Activated CD8-positive, alpha-beta memory T cell treated with anti-CD3 and anti-CD28 coated beads for 48 hours (primary cell): Measurements from ENCODE around the gene ASAP2.

Experiments
- DNase-seq, 3 experiments: peaks; one replicate each; pipeline ENCODE4 v3.0.0-alpha.2; 2020; ENCODE audit warnings: low read depth in 2 of 3, low spot score in 2 of 3

Gene ASAP2

DNA sequence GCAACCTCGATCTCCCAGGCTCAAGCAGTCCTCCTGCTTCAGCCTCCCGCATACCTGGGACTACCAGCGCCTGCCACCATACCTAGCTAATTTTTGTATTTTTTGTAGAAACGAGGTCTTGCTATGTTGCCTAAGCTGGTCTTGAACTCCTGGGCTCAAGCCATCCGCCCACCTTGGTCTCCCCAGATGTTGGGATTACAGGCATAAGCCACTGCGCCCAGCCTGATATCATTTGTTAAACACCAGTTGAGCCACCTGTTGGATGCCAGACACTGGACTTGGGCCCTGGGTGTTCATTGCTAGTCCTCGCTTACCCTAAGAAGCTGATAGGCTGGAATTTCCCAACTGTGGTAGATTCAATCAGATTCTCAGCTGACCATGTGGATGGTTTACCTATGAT is 136.9 kb downstream of the ASAP2 start:
- DNase-seq = no peak

DNA sequence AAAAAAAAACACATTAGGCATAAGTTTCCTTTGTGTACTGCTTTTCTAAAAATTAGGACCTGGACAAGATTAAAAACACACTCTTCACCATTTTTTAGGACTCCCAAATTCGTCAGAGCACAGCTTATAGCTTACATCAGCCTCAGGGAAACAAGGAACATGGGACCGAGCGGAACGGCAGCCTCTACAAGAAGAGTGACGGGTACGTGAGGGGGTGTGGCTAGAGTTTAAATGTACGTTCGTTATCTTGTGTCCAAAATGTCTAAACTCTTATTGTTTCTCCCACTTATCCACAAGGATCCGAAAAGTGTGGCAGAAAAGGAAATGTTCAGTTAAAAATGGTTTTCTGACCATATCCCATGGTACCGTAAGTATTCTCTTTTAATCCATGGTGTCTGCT is 137.8 kb downstream of the ASAP2 start:
- DNase-seq = no peak

DNA sequence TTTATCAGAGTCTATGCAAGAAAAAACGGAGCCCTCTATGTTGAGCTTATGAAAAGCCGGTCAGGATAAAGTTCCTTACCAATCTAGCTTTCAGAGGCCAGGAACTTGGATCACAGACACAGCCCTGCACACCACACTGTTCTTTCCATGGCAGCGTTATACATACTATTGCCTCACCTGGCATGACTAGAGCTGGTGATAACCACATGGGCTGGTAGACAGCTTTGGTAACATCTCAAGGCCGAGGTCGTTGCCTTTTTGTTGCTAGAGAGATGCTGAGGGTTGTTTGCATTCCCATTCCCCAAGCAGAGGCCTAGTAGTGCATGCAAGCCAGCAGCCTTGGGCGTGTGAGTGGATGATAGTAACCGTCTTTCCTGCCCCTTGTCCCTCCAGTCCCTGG is 138.7 kb downstream of the ASAP2 start:
- no peak for DNase-seq

DNA sequence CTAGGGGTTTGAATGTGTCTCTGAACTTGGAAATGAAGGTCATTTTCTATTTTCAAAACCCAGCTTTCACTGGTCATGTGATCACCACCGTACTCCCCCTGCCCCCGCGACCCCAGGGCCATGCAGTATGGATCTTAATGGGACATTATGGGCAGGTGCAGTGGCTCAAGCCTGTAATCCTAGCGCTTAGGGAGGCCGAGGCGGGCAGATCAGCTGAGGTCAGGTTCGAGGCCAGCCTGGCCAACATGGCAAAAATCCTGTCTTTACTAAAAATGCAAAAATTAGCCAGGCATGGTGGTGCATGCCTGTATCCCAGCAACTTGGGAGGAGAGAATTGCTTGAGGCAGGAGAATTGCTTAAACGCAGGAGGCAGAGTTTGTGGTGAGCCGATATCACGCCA is 139.4 kb downstream of the ASAP2 start:
- no peak for DNase-seq

DNA sequence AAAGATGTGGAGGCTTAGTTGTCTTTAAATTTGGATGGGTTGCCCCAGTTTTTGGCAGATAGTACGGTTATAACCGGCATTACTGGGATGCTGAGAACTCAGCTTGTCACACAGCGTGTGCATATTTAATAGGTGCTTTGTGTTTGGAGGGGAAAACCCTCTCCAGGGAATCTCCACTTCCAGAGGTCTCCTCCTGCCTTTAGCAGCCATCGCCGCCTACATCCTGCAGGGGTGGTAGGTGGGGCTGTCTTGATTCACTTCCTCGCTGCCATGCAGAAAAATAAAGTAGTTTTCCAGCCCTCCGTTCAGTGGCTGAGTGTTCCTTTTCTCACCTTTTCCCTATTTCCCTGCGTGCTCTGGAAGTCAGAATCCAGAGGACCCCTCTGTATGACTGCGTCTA is 140.3 kb downstream of the ASAP2 start:
- no peak for DNase-seq

DNA sequence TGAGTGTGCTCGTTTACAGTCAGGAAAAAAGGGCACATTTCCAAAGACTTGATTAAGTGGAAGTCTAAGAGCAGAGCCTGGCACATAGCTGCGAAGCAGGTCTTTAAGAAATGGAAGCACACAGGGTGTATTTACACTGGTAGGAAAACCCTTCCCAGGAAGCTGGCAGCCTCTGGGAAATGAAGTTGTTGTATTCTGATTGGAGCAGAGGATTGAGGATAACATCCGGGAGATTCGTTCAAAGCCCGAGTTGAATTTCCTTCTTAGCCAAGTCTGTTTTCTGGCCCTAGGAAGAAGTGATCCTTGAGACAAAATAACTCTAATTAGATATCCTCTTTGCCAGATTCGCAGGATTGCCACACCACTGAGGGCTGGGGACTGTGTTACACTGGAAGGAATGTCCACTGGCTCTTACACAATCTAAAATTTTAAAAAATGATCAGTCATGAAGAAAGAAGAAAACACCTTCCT is 140.8 kb downstream of the ASAP2 start:
- DNase-seq = no peak

DNA sequence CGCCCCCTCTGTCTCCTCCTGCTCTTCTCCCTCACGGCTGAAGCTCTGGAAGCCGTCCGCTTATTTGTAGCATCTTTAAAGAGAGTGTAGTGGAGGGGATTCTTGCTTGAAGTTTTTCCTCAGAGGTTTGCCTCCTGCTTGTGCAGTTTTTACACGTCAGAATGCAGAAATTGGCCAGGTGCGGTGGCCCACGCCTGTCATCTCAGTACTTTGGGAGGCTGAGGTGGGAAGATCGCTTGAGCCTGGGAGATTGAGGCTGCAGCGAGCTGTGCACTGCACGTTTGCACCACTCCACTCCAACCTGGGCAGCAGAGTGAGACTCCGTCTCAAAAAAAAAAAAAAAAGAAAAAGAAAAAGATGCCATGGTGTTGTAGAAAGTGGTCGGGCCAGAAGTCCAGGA is 147.7 kb downstream of the ASAP2 start:
- DNase-seq = no peak

DNA sequence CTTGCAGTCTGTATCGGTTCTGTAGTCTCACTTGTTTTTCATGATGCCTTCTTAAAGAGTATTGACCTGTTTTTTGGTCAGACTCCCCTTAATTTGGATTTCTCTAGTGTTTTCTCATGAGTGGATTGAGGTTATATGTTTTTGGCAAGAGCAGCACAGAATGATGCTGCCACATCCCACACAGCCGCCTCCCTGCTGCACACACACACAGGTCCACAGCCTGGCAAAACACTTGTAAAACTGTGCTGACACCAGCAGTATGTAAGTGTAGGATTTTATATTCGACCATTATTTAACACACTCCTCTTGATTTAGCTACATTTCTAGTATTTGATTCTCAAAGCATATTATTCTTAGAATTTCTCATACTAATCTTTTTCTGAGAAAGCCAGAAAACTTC is 148.7 kb downstream of the ASAP2 start:
- DNase-seq = no peak

DNA sequence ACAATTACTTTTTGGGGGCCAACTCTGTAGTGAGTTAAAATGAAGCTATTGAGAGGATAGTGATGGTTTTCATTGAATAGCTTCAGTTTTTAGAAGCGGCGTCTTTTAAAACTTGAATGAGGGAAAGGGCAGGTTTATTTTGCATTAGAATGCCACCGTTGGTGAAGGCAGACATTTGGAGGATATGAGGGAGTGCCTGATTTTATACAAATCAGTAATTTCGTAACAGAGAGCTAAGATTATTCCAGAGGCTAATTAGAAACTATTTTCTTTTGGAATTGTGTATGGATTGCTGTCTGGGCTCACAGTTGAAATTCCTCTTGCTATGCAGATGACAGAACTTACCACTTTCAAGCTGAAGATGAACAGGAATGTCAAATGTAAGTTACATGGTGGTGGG is 149.1 kb downstream of the ASAP2 start:
- no peak for DNase-seq

DNA sequence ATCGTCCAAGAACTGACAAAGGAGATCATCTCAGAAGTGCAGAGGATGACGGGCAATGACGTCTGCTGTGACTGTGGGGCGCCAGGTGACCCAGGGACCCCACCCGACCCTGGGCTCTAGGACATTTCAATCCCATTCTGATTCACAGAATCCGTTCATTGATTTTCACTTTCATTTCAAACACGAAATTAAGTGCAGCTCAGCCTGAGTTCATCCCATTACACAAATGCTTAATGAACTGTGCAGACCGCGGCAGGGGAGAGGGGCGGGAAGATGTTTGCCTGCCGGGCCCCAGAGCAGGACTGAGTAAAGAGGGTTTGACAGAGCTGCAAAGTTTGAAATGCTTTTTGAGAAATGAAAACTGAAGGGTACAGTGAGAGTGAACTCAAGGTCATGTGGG is 149.6 kb downstream of the ASAP2 start:
- no peak for DNase-seq

DNA sequence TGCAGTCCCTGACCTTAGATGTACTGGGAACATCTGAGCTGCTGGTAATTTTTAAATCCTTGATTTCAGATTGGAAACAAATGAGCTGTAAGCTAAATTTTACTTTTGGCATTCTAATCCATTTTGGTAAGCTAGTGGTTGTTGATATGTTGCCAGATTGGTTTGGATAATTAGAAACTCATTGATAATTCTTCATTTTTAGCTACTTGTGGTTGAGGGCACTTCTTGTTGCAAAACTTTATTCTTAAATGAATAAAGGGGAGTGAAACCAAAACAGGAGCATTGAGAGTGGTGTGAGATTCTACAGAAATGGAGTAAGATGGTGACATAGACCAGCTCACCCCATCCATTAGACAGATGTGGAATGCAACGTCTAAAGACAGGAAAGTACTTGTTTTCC is 152.2 kb downstream of the ASAP2 start:
- no peak for DNase-seq

DNA sequence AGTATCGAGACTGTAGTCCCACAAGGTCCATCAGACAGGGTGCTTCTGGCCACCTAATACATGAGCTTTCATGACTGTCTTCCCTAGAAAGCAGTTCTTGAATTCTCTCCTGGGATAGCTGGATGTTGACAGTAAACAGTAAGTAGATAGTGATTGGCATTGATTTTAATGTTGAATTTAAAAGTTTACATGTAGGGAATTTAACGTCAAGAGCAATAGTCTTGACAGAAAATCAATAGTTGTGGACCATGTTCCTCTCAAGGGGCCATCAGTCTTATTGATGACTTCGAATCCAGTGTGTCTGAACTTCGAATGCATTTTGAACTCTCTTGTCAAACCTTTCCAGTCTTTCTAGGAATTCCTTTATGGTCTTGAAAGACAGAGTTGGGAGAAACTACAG is 152.9 kb downstream of the ASAP2 start:
- no peak for DNase-seq

DNA sequence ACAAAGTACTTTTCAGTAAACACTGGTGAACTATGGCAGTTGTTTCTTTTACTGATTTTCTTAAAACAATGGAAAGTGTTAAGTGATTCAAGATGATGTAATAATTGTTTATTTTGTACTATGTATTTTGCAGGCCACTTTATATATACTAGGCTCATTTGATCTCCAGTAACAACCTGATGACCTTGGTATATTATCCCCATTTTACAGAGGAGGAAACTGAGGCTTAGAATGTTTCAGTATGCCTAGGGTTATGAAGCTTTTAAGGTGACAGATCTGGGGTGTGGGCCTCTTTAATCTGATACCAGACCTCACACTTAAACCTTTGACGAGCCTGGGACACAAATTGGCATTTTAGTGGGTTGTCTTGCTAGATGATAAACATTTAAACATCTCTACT is 153.5 kb downstream of the ASAP2 start:
- no peak for DNase-seq

DNA sequence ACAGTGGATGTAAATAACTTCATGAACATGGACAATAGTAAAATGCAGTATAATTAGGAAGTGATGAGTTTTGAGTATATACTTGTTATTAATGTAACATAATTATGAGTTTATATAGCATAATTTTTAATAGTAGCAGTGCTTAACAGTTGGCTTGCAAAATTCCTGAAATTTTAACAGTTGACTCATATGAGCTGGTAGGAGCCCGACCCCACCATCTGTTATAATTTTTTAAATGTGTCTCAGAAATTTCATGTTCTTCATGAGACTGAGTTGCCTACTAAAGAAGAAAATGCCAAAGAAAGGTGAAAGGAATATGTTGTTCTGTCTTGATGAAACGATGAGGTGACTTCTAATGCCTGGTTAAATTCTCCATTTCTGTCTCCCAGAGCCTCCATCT is 154.1 kb downstream of the ASAP2 start:
- no peak for DNase-seq

DNA sequence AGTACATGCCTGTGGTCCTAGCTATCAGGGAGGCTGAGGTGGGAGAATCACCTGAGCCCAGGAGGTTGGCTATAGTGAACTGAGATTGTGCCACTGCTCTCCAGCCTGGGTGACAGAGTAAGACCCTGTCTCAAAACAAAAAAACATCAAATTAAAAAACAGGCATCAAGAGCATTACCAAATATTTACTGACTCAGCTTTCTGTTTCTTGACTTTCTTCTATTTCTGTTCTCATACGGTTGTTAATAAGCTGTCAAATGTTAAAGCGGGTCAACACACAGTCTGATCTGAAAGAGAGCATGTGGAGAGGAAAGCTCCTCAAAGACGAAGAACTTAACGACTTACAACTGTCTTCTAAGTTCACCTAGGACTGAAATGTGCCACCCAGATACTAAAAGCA is 157.8 kb downstream of the ASAP2 start:
- no peak for DNase-seq

DNA sequence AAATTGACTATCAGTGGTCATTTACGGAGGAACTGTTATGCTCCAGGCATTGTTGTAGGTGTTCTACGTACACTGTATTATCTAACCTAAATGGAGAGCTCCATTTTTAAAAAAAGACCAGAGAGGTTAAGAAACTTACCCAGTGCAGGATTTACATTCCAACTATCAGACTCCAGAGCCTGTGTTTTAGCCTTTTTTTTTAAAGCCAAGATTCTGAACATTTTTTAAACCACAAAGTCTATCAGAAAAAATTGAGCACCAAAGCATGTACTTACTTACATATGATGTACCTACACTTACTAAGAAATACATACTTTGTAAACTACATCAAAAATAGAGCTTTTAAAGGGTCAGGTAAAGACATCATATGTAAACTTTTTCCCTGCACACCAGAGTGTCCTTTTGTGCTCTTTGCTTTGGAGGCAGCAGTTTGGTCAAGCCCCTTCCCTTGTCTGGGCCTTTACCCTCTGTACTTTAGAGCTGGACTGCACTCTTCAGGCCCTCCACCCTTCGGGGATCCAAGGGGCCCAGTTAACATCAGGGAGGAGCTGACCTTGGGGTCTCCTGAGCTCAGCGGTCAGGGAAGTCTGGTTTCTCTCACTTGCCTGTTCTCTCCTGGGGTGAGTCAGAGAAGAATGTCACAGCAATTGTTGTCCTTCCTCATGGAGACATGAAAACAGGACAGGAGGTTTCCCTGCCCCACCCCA is 158.3 kb downstream of the ASAP2 start:
- no peak for DNase-seq

DNA sequence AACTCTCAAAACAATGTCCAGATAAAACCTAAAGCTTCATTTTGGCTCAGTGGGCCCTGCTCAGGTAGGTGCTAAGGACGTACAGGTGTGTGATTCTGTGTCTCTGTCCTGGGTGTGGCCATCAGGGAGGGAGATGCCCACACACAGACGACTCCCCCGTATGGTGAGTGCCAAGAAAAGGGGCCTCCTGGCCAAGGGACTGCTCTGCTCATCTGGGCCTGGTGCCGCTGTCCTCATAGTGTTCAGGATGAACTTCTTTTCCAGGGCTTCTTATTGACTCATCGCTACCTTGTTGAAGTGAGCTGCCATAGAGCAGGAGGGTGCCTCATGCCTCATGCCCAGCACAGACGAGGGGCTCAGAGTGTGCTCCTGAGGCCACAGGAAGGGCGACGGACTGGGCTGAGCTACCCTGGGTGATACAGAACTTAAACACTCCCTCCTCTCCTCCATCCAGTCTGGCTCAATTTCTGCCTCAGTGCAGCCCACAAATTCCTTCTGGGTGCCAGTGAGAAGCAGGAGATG is 158.9 kb downstream of the ASAP2 start:
- no peak for DNase-seq

DNA sequence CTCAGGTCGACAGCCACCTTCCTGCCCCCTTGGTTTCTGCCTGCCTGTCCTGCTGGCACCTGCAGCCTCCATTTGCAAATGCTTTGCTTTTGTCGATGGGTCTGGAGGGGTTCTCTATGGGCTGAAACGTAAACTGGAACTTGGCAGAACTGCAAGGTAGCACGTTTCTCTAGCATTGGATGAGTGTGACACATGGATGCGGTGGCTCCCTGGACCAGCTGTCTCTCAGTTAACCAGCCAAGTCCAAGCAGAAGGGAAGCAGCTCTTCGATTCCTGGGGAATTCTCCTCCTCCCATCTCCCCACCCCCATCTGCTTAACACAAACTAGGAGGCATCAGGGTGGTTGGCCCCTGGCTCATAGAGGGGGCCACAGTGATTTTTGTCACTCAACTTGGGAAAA is 159.4 kb downstream of the ASAP2 start:
- no peak for DNase-seq

DNA sequence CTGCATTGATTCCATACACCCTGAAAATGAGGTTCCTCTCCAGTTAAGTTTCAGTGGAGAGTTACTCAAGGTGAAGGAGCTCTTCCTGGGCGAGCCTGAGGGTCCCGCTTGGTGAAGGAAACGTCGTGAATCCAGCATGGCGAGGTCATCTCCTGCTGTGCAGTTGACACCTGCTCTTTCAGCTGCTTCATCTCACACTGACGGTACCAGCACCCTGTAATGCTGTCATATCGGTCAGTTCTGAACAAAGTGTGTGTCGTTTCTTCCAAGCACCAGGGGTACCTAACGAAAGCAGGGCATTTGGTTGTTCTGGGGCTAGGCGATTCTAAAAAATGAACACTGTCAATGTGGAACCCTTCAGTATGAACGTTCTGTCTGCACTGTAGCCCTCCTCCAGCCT is 164.1 kb downstream of the ASAP2 start:
- DNase-seq = no peak

DNA sequence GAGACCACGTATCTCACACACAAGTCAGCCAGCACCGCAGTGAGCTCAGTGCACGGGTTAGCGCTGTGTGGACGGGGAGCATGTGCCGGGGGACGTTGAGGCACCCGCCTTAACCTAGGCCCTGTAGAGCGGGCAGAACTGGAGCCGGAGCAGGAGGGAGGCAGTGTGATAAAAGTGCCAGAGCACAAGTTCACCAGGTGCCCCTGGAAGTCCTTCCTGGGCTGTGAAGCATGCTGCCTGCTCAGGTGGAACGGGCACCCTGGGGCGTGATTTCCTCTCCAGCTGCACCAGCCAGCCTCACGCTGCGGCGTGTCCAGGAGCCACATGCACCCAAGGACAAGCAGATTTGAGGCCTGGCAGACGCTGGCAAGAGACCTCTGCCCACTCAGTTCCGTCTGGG is 166.4 kb downstream of the ASAP2 start:
- no peak for DNase-seq

DNA sequence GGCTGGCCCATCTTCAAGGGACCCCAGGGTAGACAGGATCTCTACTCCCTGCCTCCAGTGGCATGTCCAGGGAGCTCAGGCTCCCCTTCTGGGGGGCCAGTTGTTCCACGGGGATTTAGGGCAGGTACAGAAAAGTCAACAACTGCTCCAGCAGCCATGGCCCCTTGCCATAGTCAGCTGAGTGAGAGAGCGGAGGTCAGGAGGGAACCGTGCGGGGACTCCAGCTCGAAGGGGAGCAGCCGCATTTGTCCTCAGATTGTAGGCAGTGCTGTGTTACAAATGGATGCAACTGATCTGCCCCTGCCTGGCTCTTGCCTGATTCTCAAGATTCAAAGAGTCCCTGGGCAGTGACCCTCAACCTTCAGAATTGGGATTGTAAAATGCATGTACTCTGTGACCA is 166.9 kb downstream of the ASAP2 start:
- DNase-seq = no peak

DNA sequence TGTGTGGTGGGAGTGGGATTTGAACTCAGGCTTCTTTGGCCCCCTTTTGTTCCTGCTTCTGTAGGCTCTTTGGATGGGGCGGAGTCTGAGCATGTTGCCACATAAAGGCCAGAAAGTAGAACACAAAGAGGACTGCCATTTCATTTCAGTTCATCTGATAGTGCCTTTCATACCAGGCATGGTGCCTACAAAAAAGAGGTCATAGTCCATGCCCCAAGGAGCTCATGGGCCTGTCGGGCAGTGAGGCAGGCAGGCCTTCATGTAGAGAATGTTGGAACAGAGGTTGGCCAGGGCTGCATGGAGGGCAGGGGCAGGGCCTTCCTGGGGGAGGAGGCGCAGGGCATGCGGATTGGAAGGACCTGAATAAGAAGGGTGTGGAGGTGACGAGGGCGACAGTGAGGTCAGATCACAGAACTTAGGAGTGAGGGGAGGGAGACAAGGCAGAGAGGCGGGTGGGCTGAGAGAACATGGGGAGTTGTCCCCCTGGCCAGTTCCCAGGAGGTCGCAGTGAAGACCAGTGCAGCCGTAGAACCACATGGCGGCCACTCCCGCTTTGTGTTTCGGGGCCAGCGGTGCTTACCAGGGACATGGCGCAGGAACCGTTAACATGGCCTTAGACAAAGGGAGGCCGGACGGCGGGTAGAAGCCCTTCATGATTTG is 167.6 kb downstream of the ASAP2 start:
- DNase-seq = no peak

DNA sequence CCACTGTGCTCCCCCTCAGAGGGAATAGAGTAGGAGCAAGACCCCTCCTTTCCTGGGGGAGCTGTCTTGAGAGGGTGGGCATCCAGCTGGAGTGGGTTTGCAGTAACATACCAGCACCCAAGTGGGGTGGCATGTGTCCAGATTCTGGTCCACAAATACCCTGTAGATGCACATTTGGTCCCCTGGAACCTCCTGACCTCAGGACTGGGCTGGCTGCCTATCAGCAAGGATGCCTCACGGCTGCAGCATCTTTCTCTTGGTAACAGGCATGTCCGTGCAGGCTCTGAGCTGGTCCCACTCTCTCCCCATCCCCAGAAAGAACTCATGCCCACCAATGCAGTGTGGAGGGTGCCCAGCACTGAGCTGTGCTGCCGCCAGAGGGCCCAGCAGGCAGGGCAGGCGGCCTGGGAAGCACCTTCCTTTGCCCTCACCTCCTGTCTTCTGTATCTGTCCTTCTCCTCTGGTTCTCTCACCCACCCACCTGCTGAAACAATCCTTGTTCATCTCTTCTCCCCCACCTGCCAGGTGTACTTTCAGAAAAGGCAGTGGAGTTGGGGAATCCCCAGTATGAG is 169.3 kb downstream of the ASAP2 start:
- DNase-seq = no peak
